Activated CD4-positive, alpha-beta T cell treated with anti-CD3 and anti-CD28 coated beads for 48 hours (primary cell): ENCODE data around the gene B3GNT2.
"Not testable (repeated sequence)": the region's sequence is repeated elsewhere in the genome, so short reads cannot be mapped to it uniquely, and the experiment has no call there.

ENCODE experiments used
- DNase-seq: peaks from one replicate; pipeline ENCODE4 v3.0.0-alpha.2; 2020

Gene B3GNT2

GRCh38 chr2:62186156-62186905 lies 9.6 kb upstream of the B3GNT2 start:
- DNase-seq, result no peak

GRCh38 chr2:62187246-62187645 lies 8.7 kb upstream of the B3GNT2 start:
- DNase-seq, result no peak

- DNase-seq, result no peak
Observed at GRCh38 chr2:62188416-62188815, 7.5 kb upstream of the B3GNT2 start.

GRCh38 chr2:62189196-62189595 lies 6.7 kb upstream of the B3GNT2 start:
- DNase-seq, result no peak

GRCh38 chr2:62192811-62193210 lies 3.1 kb upstream of the B3GNT2 start:
- no peak for DNase-seq

- no peak for DNase-seq
Observed at GRCh38 chr2:62194558-62195420, 1.1 kb upstream of the B3GNT2 start.

GRCh38 chr2:62196278-62196901 lies 475 bp downstream of the B3GNT2 start:
- DNase-seq, result peak; percentile 71

GRCh38 chr2:62197011-62197924 lies 1.4 kb downstream of the B3GNT2 start:
- peak; percentile 43 for DNase-seq

- no peak for DNase-seq
Observed at GRCh38 chr2:62197925-62198633, 2.2 kb downstream of the B3GNT2 start.

GRCh38 chr2:62198854-62199253 lies 2.9 kb downstream of the B3GNT2 start:
- DNase-seq, result not testable (repeated sequence)

GRCh38 chr2:62199392-62200125 lies 3.6 kb downstream of the B3GNT2 start:
- DNase-seq, result no peak

GRCh38 chr2:62200291-62200841 lies 4.5 kb downstream of the B3GNT2 start:
- DNase-seq, result no peak

- no peak for DNase-seq
Observed at GRCh38 chr2:62200868-62201267, 5.0 kb downstream of the B3GNT2 start.

- DNase-seq, result no peak
Observed at GRCh38 chr2:62201307-62201706, 5.4 kb downstream of the B3GNT2 start.

GRCh38 chr2:62202019-62202722 lies 6.3 kb downstream of the B3GNT2 start:
- DNase-seq, result no peak

GRCh38 chr2:62202729-62203128 lies 6.8 kb downstream of the B3GNT2 start:
- no peak for DNase-seq

- no peak for DNase-seq
Observed at GRCh38 chr2:62203459-62203858, 7.5 kb downstream of the B3GNT2 start.

- no peak for DNase-seq
Observed at GRCh38 chr2:62204998-62205496, 9.1 kb downstream of the B3GNT2 start.

GRCh38 chr2:62205554-62205953 lies 9.6 kb downstream of the B3GNT2 start:
- DNase-seq, result no peak

GRCh38 chr2:62206024-62206423 lies 10.1 kb downstream of the B3GNT2 start:
- DNase-seq, result no peak
